Fibroblast of villous mesenchyme (primary cell): ENCODE results near the gene TBKBP1. TPM values are rescaled to one million over a fixed set of nuclear protein-coding genes. Genes with fewer than 3 reads are reported as not detected.
"Not testable (repeated sequence)": the region's sequence is repeated elsewhere in the genome, so short reads cannot be mapped to it uniquely, and the experiment has no call there.

Experiments
- DNase-seq: peaks from one replicate; pipeline ENCODE4 v3.0.0-alpha.2; 2010; ENCODE audit warnings: low read depth
- H3K4me3 ChIP-seq: 2 replicates; pipeline ENCODE4 v1.5.1; 2011; ENCODE audit warnings: low read depth, mild to moderate bottlenecking, low read length
- CTCF ChIP-seq: IDR thresholded peaks from 2 replicates; pipeline ENCODE4 v1.5.1; 2012; ENCODE audit warnings: low read depth, mild to moderate bottlenecking, low read length; ENCODE audit not compliant: insufficient read depth
- total RNA-seq: library from RNA; depleted of rRNA; stranded (reverse); fragments of >200 nt; gene quantifications from 2 replicates; pipeline ENCODE4 v1.2.3, GENCODE V29; 2012

The TBKBP1 gene
- total RNA-seq, 1 donor = 11.2 TPM

GRCh38 chr17:47676510-47677165, 17.3 kb upstream of the TBKBP1 start:
- TF ChIP-seq CTCF = no peak

GRCh38 chr17:47678196-47678595, 15.8 kb upstream of the TBKBP1 start:
- TF ChIP-seq CTCF = no peak

More at GRCh38 chr17:47676510-47677165, 17.3 kb upstream of the TBKBP1 start:
- no peak for DNase-seq
- no peak overlapping the region for H3K4me3 ChIP-seq

GRCh38 chr17:47682138-47682537, 11.8 kb upstream of the TBKBP1 start:
- H3K4me3 ChIP-seq = no peak overlapping the region
- no peak for DNase-seq
- no peak for TF ChIP-seq CTCF

More at GRCh38 chr17:47678196-47678595, 15.8 kb upstream of the TBKBP1 start:
- no peak overlapping the region for H3K4me3 ChIP-seq
- DNase-seq = no peak

- H3K4me3 ChIP-seq, DNase-seq: not testable (repeated sequence)
These were observed 11.2 kb upstream of the TBKBP1 start for GRCh38 chr17:47682727-47683126.

GRCh38 chr17:47684025-47684424, 9.9 kb upstream of the TBKBP1 start:
- TF ChIP-seq CTCF = no peak
- H3K4me3 ChIP-seq = no peak overlapping the region

GRCh38 chr17:47684535-47685193, 9.3 kb upstream of the TBKBP1 start:
- no peak for TF ChIP-seq CTCF
- DNase-seq = no peak
- no peak overlapping the region for H3K4me3 ChIP-seq

More at GRCh38 chr17:47684025-47684424, 9.9 kb upstream of the TBKBP1 start:
- DNase-seq = no peak

GRCh38 chr17:47685556-47686275, 8.2 kb upstream of the TBKBP1 start:
- no peak overlapping the region for H3K4me3 ChIP-seq
- no peak for DNase-seq
- TF ChIP-seq CTCF = no peak
